HG03520 (cell line): ENCODE results near the gene CRELD2.

Source experiments
- ATAC-seq: cut with Tn5 transposase; IDR thresholded peaks from one replicate; pipeline ENCODE4 v1.9.1; 2021; ENCODE audit warnings: mild to moderate bottlenecking, moderate library complexity; ENCODE audit not compliant: unreplicated experiment

CRELD2 gene

GRCh38 chr22:49955581-49956417 is 37.4 kb downstream of the CRELD2 start:
- ATAC-seq, result no peak

GRCh38 chr22:49956418-49956770 is 38.0 kb downstream of the CRELD2 start:
- no peak for ATAC-seq

GRCh38 chr22:49956914-49957825 is 38.7 kb downstream of the CRELD2 start:
- no peak for ATAC-seq

- ATAC-seq, result no peak
Observed at GRCh38 chr22:49957826-49958365, 39.5 kb downstream of the CRELD2 start.

GRCh38 chr22:49958366-49958921 is 40.0 kb downstream of the CRELD2 start:
- no peak for ATAC-seq

GRCh38 chr22:49958931-49959781 is 40.7 kb downstream of the CRELD2 start:
- ATAC-seq, result no peak

- ATAC-seq, result no peak
Observed at GRCh38 chr22:49959782-49960158, 41.3 kb downstream of the CRELD2 start.

GRCh38 chr22:49960159-49961004 is 41.9 kb downstream of the CRELD2 start, which contains the start of gene PIM3:
Gene PIM3, plus strand, starts transcription at chr22:49960772. Its CDS starts 176 bp downstream, at chr22:49960948.
- ATAC-seq, result peak; percentile 52

GRCh38 chr22:49961005-49961600 is 42.7 kb downstream of the CRELD2 start:
- peak; percentile 1 for ATAC-seq

- ATAC-seq, result no peak
Observed at GRCh38 chr22:49961601-49962011, 43.2 kb downstream of the CRELD2 start.

- no peak for ATAC-seq
Observed at GRCh38 chr22:49962012-49962750, 43.7 kb downstream of the CRELD2 start.

GRCh38 chr22:49962751-49963646 is 44.6 kb downstream of the CRELD2 start:
- no peak for ATAC-seq

GRCh38 chr22:49963647-49964026 is 45.2 kb downstream of the CRELD2 start:
- ATAC-seq, result no peak

- no peak for ATAC-seq
Observed at GRCh38 chr22:49964136-49965090, 46.0 kb downstream of the CRELD2 start.

- no peak for ATAC-seq
Observed at GRCh38 chr22:49965091-49966040, 46.9 kb downstream of the CRELD2 start.
